ENCODE data around the gene GIT2. TPM values are rescaled to one million over a fixed set of nuclear protein-coding genes. Genes with fewer than 3 reads are reported as not detected.

The GIT2 gene
- total RNA-seq, 1 donor from 2014 or later: 40.7 TPM

- H3K27ac Mint-ChIP-seq: no peak overlapping the region
- H3K27me3 Mint-ChIP-seq: no peaks in the 10 kb centered on the region
- H3K9me3 Mint-ChIP-seq (ENCODE audit: low read depth): no peaks in the 10 kb centered on the region
- peaks cover 16% of the 10 kb centered on the region for H3K4me1 Mint-ChIP-seq (ENCODE audit: low read depth)
- no peak for DNase-seq (ENCODE audit: low spot score, unreplicated experiment)
- TF ChIP-seq CTCF (IDR thresholded peaks at IDR 0.05; ENCODE audit: unreplicated experiment): no peak
- no peak overlapping the region for H3K4me3 Mint-ChIP-seq (ENCODE audit: low read depth)
- H3K36me3 Mint-ChIP-seq (ENCODE audit: insufficient read depth): peaks cover 20% of the 10 kb centered on the region
Measured at GRCh38 chr12:110035534-110036104, 39.5 kb upstream of the GIT2 start.

GRCh38 chr12:110033888-110034287, 37.7 kb upstream of the GIT2 start:
- no peak for DNase-seq (ENCODE audit: low spot score, unreplicated experiment)
- Mint-ChIP-seq H3K27me3 (no peaks in the 10 kb centered on the region), H3K4me1 (ENCODE audit: low read depth) (peaks cover 7% of the 10 kb centered on the region), H3K9me3 (ENCODE audit: low read depth) (no peaks in the 10 kb centered on the region), H3K27ac (no peak overlapping the region), H3K4me3 (ENCODE audit: low read depth) (no peak overlapping the region), H3K36me3 (ENCODE audit: insufficient read depth) (peaks cover 24% of the 10 kb centered on the region)
- no peak for TF ChIP-seq CTCF (IDR thresholded peaks at IDR 0.05; ENCODE audit: unreplicated experiment)

GRCh38 chr12:110029290-110029815, 33.2 kb upstream of the GIT2 start:
- peaks cover 1% of the 10 kb centered on the region for H3K4me1 Mint-ChIP-seq (ENCODE audit: low read depth)
- H3K36me3 Mint-ChIP-seq (ENCODE audit: insufficient read depth): peaks cover 26% of the 10 kb centered on the region
- H3K27ac Mint-ChIP-seq: no peak overlapping the region
- no peaks in the 10 kb centered on the region for H3K9me3 Mint-ChIP-seq (ENCODE audit: low read depth)
- no peak for TF ChIP-seq CTCF (IDR thresholded peaks at IDR 0.05; ENCODE audit: unreplicated experiment)
- no peak overlapping the region for H3K4me3 Mint-ChIP-seq (ENCODE audit: low read depth)
- no peaks in the 10 kb centered on the region for H3K27me3 Mint-ChIP-seq
- no peak for DNase-seq (ENCODE audit: low spot score, unreplicated experiment)

- Mint-ChIP-seq H3K27me3 (no peaks in the 10 kb centered on the region), H3K4me3 (ENCODE audit: low read depth) (no peak overlapping the region), H3K4me1 (ENCODE audit: low read depth) (peaks cover 1% of the 10 kb centered on the region), H3K36me3 (ENCODE audit: insufficient read depth) (peaks cover 22% of the 10 kb centered on the region), H3K9me3 (ENCODE audit: low read depth) (no peaks in the 10 kb centered on the region), H3K27ac (peak overlapping the region; percentile 63)
- no peak for DNase-seq (ENCODE audit: low spot score, unreplicated experiment)
- no peak for TF ChIP-seq CTCF (IDR thresholded peaks at IDR 0.05; ENCODE audit: unreplicated experiment)
Measured at GRCh38 chr12:110028323-110028722, 32.2 kb upstream of the GIT2 start.

- Mint-ChIP-seq H3K4me3 (ENCODE audit: low read depth) (no peak overlapping the region), H3K27ac (no peak overlapping the region), H3K27me3 (no peaks in the 10 kb centered on the region), H3K9me3 (ENCODE audit: low read depth) (no peaks in the 10 kb centered on the region), H3K36me3 (ENCODE audit: insufficient read depth) (peaks cover 14% of the 10 kb centered on the region), H3K4me1 (ENCODE audit: low read depth) (peaks cover 1% of the 10 kb centered on the region)
- no peak for DNase-seq (ENCODE audit: low spot score, unreplicated experiment)
- no peak for TF ChIP-seq CTCF (IDR thresholded peaks at IDR 0.05; ENCODE audit: unreplicated experiment)
Measured at GRCh38 chr12:110024051-110024450, 27.9 kb upstream of the GIT2 start.

All from progenitor cell of endocrine pancreas (in vitro differentiated cells).